ENCODE results near the gene GFRA4. TPM values are rescaled to one million over a fixed set of nuclear protein-coding genes. Genes with fewer than 3 reads are reported as not detected.

GFRA4 gene
- total RNA-seq, 1 experiment from 2014 or later: not detected

- BruUV-seq (replicated peaks): no TSS peak
- TF ChIP-seq POLR2AphosphoS5 (IDR thresholded peaks at IDR 0.05; ENCODE audit: low read depth, low read length) (no peak), REST (IDR thresholded peaks at IDR 0.05; ENCODE audit: insufficient read depth in 1 of 2, low read depth in 2 of 2, low read length in 1 of 2) (no peak), CTCF (IDR thresholded peaks at IDR 0.05) (no peak), TCF7L2 (IDR thresholded peaks at IDR 0.05; ENCODE audit: low read depth, low read length) (no peak), SIN3A (IDR thresholded peaks at IDR 0.05; ENCODE audit: borderline replicate concordance, insufficient read depth, low read depth, low read length) (no peak)
- ATAC-seq: peak; percentile 18; the same call in 1 of the 2 replicates
- Histone ChIP-seq H3K36me3 (ENCODE audit: control insufficient read depth, insufficient read depth, low read length) (0 out of 2 replicates have a peak, but pooled peaks cover 2% of the 10 kb centered on the region), H3K9me3 (ENCODE audit: control insufficient read depth, insufficient read depth, low read depth, low read length) (no peaks in the 10 kb centered on the region), H3K27ac (ENCODE audit: low read length) (no peak overlapping the region), H3K4me3 (ENCODE audit: low read depth in 2 of 2, low read length in 2 of 2) (no peak overlapping the region; a peak in 1 of 4 replicates), H3K27me3 (ENCODE audit: control insufficient read depth, insufficient read depth, low read length) (peaks cover 3% of the 10 kb centered on the region; the same call in 1 of the 2 replicates), H3K4me1 (ENCODE audit: control insufficient read depth, insufficient read depth, low read length) (no peaks in the 10 kb centered on the region)
- ChIA-PET CTCF (no interaction called here), POLR2A (interaction anchor here (0.6 kb wide), 1 partner anchor 77 kb away, joined by 4 read pairs; no protein-coding TSS in a partner anchor)
- no peak for DNase-seq (ENCODE audit: low read depth, low spot score)
- in situ Hi-C loops (cut with HindIII; ENCODE audit: low pct_unique_long_range_greater_than_20kb, low sequenced_read_pairs): no loop called here
- intact Hi-C loops (cut with micrococcal nuclease; ENCODE audit: unreplicated experiment): no loop called here
Measured at GRCh38 chr20:3680701-3681351, 17.6 kb upstream of the GFRA4 start.

GRCh38 chr20:3679749-3680700 is 16.8 kb upstream of the GFRA4 start:
- CTCF ChIA-PET: no interaction called here
- 0 out of 2 replicates have a peak, but pooled peaks cover 2% of the 10 kb centered on the region for H3K36me3 ChIP-seq (ENCODE audit: control insufficient read depth, insufficient read depth, low read length)
- in situ Hi-C loops (cut with HindIII; ENCODE audit: low pct_unique_long_range_greater_than_20kb, low sequenced_read_pairs): no loop called here
- DNase-seq (ENCODE audit: low read depth, low spot score) (no peak), ATAC-seq (no peak)
- H3K4me1 ChIP-seq (ENCODE audit: control insufficient read depth, insufficient read depth, low read length): no peaks in the 10 kb centered on the region
- TF ChIP-seq POLR2AphosphoS5 (IDR thresholded peaks at IDR 0.05; ENCODE audit: low read depth, low read length) (no peak), SIN3A (IDR thresholded peaks at IDR 0.05; ENCODE audit: borderline replicate concordance, insufficient read depth, low read depth, low read length) (no peak), CTCF (IDR thresholded peaks at IDR 0.05) (no peak), REST (IDR thresholded peaks at IDR 0.05; ENCODE audit: insufficient read depth in 1 of 2, low read depth in 2 of 2, low read length in 1 of 2) (no peak), TCF7L2 (IDR thresholded peaks at IDR 0.05; ENCODE audit: low read depth, low read length) (no peak)
- H3K27me3 ChIP-seq (ENCODE audit: control insufficient read depth, insufficient read depth, low read length): peaks cover 3% of the 10 kb centered on the region; the same call in 1 of the 2 replicates
- no TSS peak for BruUV-seq (replicated peaks)
- intact Hi-C loops (cut with micrococcal nuclease; ENCODE audit: unreplicated experiment): loop anchor here (5.0 to 10.0 kb wide), 2 partner anchors 65 to 87 kb away; partner anchors contain the start of gene ADISSP
- H3K4me3 ChIP-seq (ENCODE audit: low read depth in 2 of 2, low read length in 2 of 2): no peak overlapping the region
- POLR2A ChIA-PET: no interaction called here
- no peak overlapping the region for H3K27ac ChIP-seq (ENCODE audit: low read length)
- no peaks in the 10 kb centered on the region for H3K9me3 ChIP-seq (ENCODE audit: control insufficient read depth, insufficient read depth, low read depth, low read length)
